ENCODE data around the gene HYAL1.

GRCh38 chr3:50274371-50275104, 28.8 kb downstream of the HYAL1 start:
- TF ChIP-seq POLR2A (IDR thresholded peaks at IDR 0.05) (no peak), CTCF (IDR thresholded peaks at IDR 0.05) (peak; percentile 74 to 91 (median 79)), POLR2AphosphoS5 (IDR thresholded peaks at IDR 0.05) (no peak), EP300 (IDR thresholded peaks at IDR 0.05; ENCODE audit: low read depth) (no peak)

Data from transverse colon (tissue), 4 donors.